Measurements from ENCODE around the gene TRPM3. TPM values are rescaled to one million over a fixed set of nuclear protein-coding genes. Genes with fewer than 3 reads are reported as not detected.

TRPM3 gene
- polyA plus RNA-seq, 3 donors, result not detected

DNA sequence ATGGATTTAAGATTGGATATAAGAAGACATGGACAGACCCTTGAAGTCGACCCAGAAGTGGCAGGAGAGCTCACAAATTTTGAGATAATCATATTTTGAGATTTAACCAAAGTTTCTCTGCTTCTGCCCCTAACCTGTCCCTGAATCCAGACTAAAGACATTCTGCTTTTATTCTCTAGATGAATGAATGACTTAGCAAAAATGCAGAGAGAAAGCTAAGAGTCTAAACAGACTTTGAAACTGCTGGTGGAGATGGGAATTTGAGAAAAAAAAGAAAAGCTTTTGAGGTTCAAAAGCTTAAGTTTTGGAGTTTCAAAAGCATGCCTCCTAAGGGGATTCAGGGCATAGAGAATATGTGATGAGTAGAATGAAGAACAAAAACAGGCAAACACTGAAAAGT, 621.8 kb downstream of the TRPM3 start:
- H4K20me1 ChIP-seq (ENCODE audit: insufficient read depth, low read length), result no peaks in the 10 kb centered on the region
- no peak overlapping the region for H3K4me2 ChIP-seq (replicated peaks; ENCODE audit: extremely low read depth, low read length, poor library complexity, severe bottlenecking)
- TF ChIP-seq, protein P1, sequence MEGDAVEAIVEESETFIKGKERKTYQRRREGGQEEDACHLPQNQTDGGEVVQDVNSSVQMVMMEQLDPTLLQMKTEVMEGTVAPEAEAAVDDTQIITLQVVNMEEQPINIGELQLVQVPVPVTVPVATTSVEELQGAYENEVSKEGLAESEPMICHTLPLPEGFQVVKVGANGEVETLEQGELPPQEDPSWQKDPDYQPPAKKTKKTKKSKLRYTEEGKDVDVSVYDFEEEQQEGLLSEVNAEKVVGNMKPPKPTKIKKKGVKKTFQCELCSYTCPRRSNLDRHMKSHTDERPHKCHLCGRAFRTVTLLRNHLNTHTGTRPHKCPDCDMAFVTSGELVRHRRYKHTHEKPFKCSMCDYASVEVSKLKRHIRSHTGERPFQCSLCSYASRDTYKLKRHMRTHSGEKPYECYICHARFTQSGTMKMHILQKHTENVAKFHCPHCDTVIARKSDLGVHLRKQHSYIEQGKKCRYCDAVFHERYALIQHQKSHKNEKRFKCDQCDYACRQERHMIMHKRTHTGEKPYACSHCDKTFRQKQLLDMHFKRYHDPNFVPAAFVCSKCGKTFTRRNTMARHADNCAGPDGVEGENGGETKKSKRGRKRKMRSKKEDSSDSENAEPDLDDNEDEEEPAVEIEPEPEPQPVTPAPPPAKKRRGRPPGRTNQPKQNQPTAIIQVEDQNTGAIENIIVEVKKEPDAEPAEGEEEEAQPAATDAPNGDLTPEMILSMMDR (IDR thresholded peaks at IDR 0.05), result no peak
- H3K79me2 ChIP-seq (ENCODE audit: insufficient read depth, low read length), result no peaks in the 10 kb centered on the region
- H3K27ac ChIP-seq (ENCODE audit: low read depth in 1 of 2, low read length in 2 of 2), result no peak overlapping the region
- DNase-seq, result no peak
- intact Hi-C loops (cut with micrococcal nuclease), result loop anchor here (10.0 kb wide), 2 partner anchors 55 to 105 kb away; no protein-coding TSS in a partner anchor
- H3K4me3 ChIP-seq (replicated peaks in 1 of 3; ENCODE audit: low read depth in 2 of 3, low read length in 3 of 3), result no peak overlapping the region
- Mint-ChIP-seq H3K36me3 (no peaks in the 10 kb centered on the region), H3K4me1 (peaks cover 27% of the 10 kb centered on the region), H3K27me3 (ENCODE audit: low read depth in 3 of 3) (peaks cover 0 to 4% (median 0%) of the 10 kb centered on the region in 3 donors), H3K9me3 (no peaks in the 10 kb centered on the region), H3K27ac (no peak overlapping the region), H3K4me3 (no peak overlapping the region)
- no peak overlapping the region for H2AFZ ChIP-seq (ENCODE audit: insufficient read depth, low read depth, low read length, poor library complexity, severe bottlenecking)
- no peak overlapping the region for H3K9ac ChIP-seq (ENCODE audit: insufficient read depth, low read length, poor library complexity, severe bottlenecking)
- H3K9me3 ChIP-seq (replicated peaks in 1 of 2; ENCODE audit: control insufficient read depth in 1 of 2, insufficient read depth in 1 of 2, low read length in 2 of 2), result no peaks in the 10 kb centered on the region
- H3K27me3 ChIP-seq (ENCODE audit: control insufficient read depth in 2 of 2, insufficient read depth in 2 of 2, low read length in 2 of 2), result no peaks in the 10 kb centered on the region
- H3K4me1 ChIP-seq (ENCODE audit: control insufficient read depth in 1 of 2, insufficient read depth in 2 of 2, low read length in 2 of 2), result peaks cover 18 to 27% of the 10 kb centered on the region in 2 donors
- WGBS (ENCODE audit: insufficient coverage), result no CpG with 5 or more reads among the region's 1 CpG
- no peaks in the 10 kb centered on the region for H3K36me3 ChIP-seq (replicated peaks in 1 of 2; ENCODE audit: control insufficient read depth in 1 of 2, insufficient read depth in 2 of 2, low read length in 2 of 2)

DNA sequence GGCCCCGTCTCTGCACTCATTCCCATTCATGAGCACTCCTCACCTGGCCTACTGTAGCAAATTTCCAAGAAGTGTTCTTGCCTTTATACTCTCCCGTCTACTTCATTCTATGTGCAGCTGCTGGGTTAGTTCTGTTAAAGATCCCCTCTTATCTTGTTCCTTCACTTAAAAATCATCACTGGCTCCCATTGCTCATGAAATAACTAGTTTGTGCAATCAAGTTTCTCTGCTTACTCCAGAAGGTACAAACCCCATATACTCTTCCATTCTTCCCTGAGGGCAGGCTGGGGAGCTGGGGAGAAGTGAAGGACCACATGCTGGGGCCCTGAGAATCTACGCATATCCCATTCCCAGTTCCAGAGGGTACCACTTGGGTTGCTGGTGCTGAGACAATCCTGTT, 622.6 kb downstream of the TRPM3 start:
- Histone ChIP-seq H4K20me1 (ENCODE audit: insufficient read depth, low read length) (no peaks in the 10 kb centered on the region), H3K4me1 (ENCODE audit: control insufficient read depth in 1 of 2, insufficient read depth in 2 of 2, low read length in 2 of 2) (peaks cover 25 to 28% of the 10 kb centered on the region in 2 donors), H3K4me2 (replicated peaks; ENCODE audit: extremely low read depth, low read length, poor library complexity, severe bottlenecking) (no peak overlapping the region), H3K27me3 (ENCODE audit: control insufficient read depth in 2 of 2, insufficient read depth in 2 of 2, low read length in 2 of 2) (no peaks in the 10 kb centered on the region), H3K4me3 (replicated peaks in 1 of 3; ENCODE audit: low read depth in 2 of 3, low read length in 3 of 3) (no peak overlapping the region), H3K9ac (ENCODE audit: insufficient read depth, low read length, poor library complexity, severe bottlenecking) (no peak overlapping the region), H3K27ac (ENCODE audit: low read depth in 1 of 2, low read length in 2 of 2) (no peak overlapping the region), H3K9me3 (replicated peaks in 1 of 2; ENCODE audit: control insufficient read depth in 1 of 2, insufficient read depth in 1 of 2, low read length in 2 of 2) (no peaks in the 10 kb centered on the region), H2AFZ (ENCODE audit: insufficient read depth, low read depth, low read length, poor library complexity, severe bottlenecking) (no peak overlapping the region), H3K36me3 (replicated peaks in 1 of 2; ENCODE audit: control insufficient read depth in 1 of 2, insufficient read depth in 2 of 2, low read length in 2 of 2) (no peaks in the 10 kb centered on the region), H3K79me2 (ENCODE audit: insufficient read depth, low read length) (no peaks in the 10 kb centered on the region)
- no peaks in the 10 kb centered on the region for H3K36me3 Mint-ChIP-seq
- WGBS (ENCODE audit: insufficient coverage), result 80% methylated on average over 1 of the region's 3 CpGs
- no peak overlapping the region for H3K27ac Mint-ChIP-seq
- H3K4me1 Mint-ChIP-seq, result peaks cover 32% of the 10 kb centered on the region
- no peak for DNase-seq
- intact Hi-C loops (cut with micrococcal nuclease), result loop anchor here in 1 of 2 donors (10.0 kb wide), 1 partner anchor 106 kb away; no protein-coding TSS in a partner anchor
- H3K27me3 Mint-ChIP-seq (ENCODE audit: low read depth in 3 of 3), result peaks cover 0 to 4% (median 0%) of the 10 kb centered on the region in 3 donors
- TF ChIP-seq, protein P1 (IDR thresholded peaks at IDR 0.05), result no peak
- no peaks in the 10 kb centered on the region for H3K9me3 Mint-ChIP-seq
- no peak overlapping the region for H3K4me3 Mint-ChIP-seq

Data from CD14-positive monocyte (primary cell).